Osteocyte (in vitro differentiated cells): Measurements from ENCODE around the gene CACNA1C. TPM values are rescaled to one million over a fixed set of nuclear protein-coding genes. Genes with fewer than 3 reads are reported as not detected.

Experiments
- DNase-seq: peaks from one replicate; pipeline ENCODE4 v3.0.0; 2021; ENCODE audit warnings: mixed read lengths; ENCODE audit not compliant: unreplicated experiment; ENCODE audit errors: extremely low spot score
- H3K27ac Mint-ChIP-seq: one replicate; pipeline ENCODE4 v1.8.0; 2021; ENCODE audit warnings: mild to moderate bottlenecking, mixed read lengths; ENCODE audit not compliant: unreplicated experiment
- H3K27me3 Mint-ChIP-seq: one replicate; pipeline ENCODE4 v1.8.0; 2021; ENCODE audit warnings: mixed read lengths; ENCODE audit not compliant: unreplicated experiment
- H3K36me3 Mint-ChIP-seq: one replicate; pipeline ENCODE4 v1.8.0; 2021; ENCODE audit warnings: mixed read lengths; ENCODE audit not compliant: unreplicated experiment
- H3K4me1 Mint-ChIP-seq: one replicate; pipeline ENCODE4 v1.8.0; 2021; ENCODE audit warnings: mixed read lengths; ENCODE audit not compliant: unreplicated experiment
- H3K4me3 Mint-ChIP-seq: one replicate; pipeline ENCODE4 v1.8.0; 2021; ENCODE audit warnings: mild to moderate bottlenecking, moderate library complexity, mixed read lengths; ENCODE audit not compliant: unreplicated experiment
- H3K9me3 Mint-ChIP-seq: one replicate; pipeline ENCODE4 v1.8.0; 2021; ENCODE audit warnings: mixed read lengths; ENCODE audit not compliant: unreplicated experiment
- CTCF ChIP-seq: fragments of 200-600 bp; sonication (generic); IDR thresholded peaks from 2 replicates; pipeline ENCODE4 v1.5.0; 2021; ENCODE audit warnings: antibody characterized with exemption, mild to moderate bottlenecking, moderate library complexity
- total RNA-seq: library from RNA; stranded (reverse); gene quantifications from 2 replicates; pipeline ENCODE4 v1.2.1, GENCODE V29; 2021

The CACNA1C gene
- total RNA-seq, 1 donor from 2014 or later: 67.4 TPM

GRCh38 chr12:2617365-2617764 is 564.6 kb downstream of the CACNA1C start:
- Mint-ChIP-seq H3K4me1 (peaks cover 39% of the 10 kb centered on the region), H3K27ac (no peak overlapping the region), H3K36me3 (peaks cover 51% of the 10 kb centered on the region), H3K27me3 (no peaks in the 10 kb centered on the region), H3K9me3 (no peaks in the 10 kb centered on the region), H3K4me3 (no peak overlapping the region)
- no peak for TF ChIP-seq CTCF
- DNase-seq: no peak

- Mint-ChIP-seq H3K9me3 (no peaks in the 10 kb centered on the region), H3K4me3 (no peak overlapping the region), H3K27me3 (no peaks in the 10 kb centered on the region), H3K4me1 (peaks cover 28% of the 10 kb centered on the region), H3K27ac (no peak overlapping the region), H3K36me3 (peaks cover 55% of the 10 kb centered on the region)
- no peak for DNase-seq
- TF ChIP-seq CTCF: no peak
These were observed 565.7 kb downstream of the CACNA1C start for GRCh38 chr12:2618291-2618995.

GRCh38 chr12:2619136-2619535 is 566.3 kb downstream of the CACNA1C start:
- Mint-ChIP-seq H3K27ac (no peak overlapping the region), H3K4me1 (peaks cover 22% of the 10 kb centered on the region), H3K4me3 (no peak overlapping the region), H3K36me3 (peaks cover 58% of the 10 kb centered on the region), H3K27me3 (no peaks in the 10 kb centered on the region), H3K9me3 (no peaks in the 10 kb centered on the region)
- no peak for DNase-seq
- no peak for TF ChIP-seq CTCF

GRCh38 chr12:2622460-2622859 is 569.7 kb downstream of the CACNA1C start:
- DNase-seq: no peak
- Mint-ChIP-seq H3K27me3 (no peaks in the 10 kb centered on the region), H3K4me1 (peaks cover 5% of the 10 kb centered on the region), H3K36me3 (peaks cover 47% of the 10 kb centered on the region), H3K9me3 (no peaks in the 10 kb centered on the region), H3K4me3 (no peak overlapping the region), H3K27ac (no peak overlapping the region)
- no peak for TF ChIP-seq CTCF

- H3K9me3 Mint-ChIP-seq: no peaks in the 10 kb centered on the region
- H3K4me3 Mint-ChIP-seq: no peak overlapping the region
- peaks cover 5% of the 10 kb centered on the region for H3K4me1 Mint-ChIP-seq
- no peak for TF ChIP-seq CTCF
- DNase-seq: no peak
- no peaks in the 10 kb centered on the region for H3K27me3 Mint-ChIP-seq
- no peak overlapping the region for H3K27ac Mint-ChIP-seq
- H3K36me3 Mint-ChIP-seq: peaks cover 51% of the 10 kb centered on the region
These were observed 570.7 kb downstream of the CACNA1C start for GRCh38 chr12:2623472-2623871.
